ENCODE data around the gene NCOA4.
"Not testable (repeated sequence)": the region's sequence is repeated elsewhere in the genome, so short reads cannot be mapped to it uniquely, and the experiment has no call there.

NCOA4 gene

GRCh38 chr10:45978554-45978953 lies 51.9 kb downstream of the NCOA4 start:
- not testable (repeated sequence) for DNase-seq

GRCh38 chr10:45974041-45974440 lies 56.4 kb downstream of the NCOA4 start:
- DNase-seq, result not testable (repeated sequence)

GRCh38 chr10:45972813-45973169 lies 57.6 kb downstream of the NCOA4 start:
- DNase-seq, result not testable (repeated sequence)

GRCh38 chr10:45972106-45972812 lies 58.2 kb downstream of the NCOA4 start, which contains the start of gene TIMM23:
Gene TIMM23, plus strand, starts transcription at chr10:45972489. Its CDS starts 136 bp downstream, at chr10:45972625.
- peak; percentile 64 for DNase-seq

- not testable (repeated sequence) for DNase-seq
These were observed 58.7 kb downstream of the NCOA4 start for GRCh38 chr10:45971742-45972105.

GRCh38 chr10:45971019-45971418 lies 59.4 kb downstream of the NCOA4 start:
- not testable (repeated sequence) for DNase-seq

GRCh38 chr10:45962686-45963452 lies 67.6 kb downstream of the NCOA4 start:
- DNase-seq, result not testable (repeated sequence)

- DNase-seq, result not testable (repeated sequence)
These were observed 72.5 kb downstream of the NCOA4 start for GRCh38 chr10:45957928-45958327.

GRCh38 chr10:45956634-45957033 lies 73.8 kb downstream of the NCOA4 start:
- DNase-seq, result not testable (repeated sequence)

Measured in NCI-H1092 treated with DMSO at 0.1 percent for 48 hours (cell line).